Measurements from ENCODE around the gene DMRTC2.

The DMRTC2 gene

GRCh38 chr19:41862445-41862986 lies 17.7 kb downstream of the DMRTC2 start:
- TF ChIP-seq, protein P1, sequence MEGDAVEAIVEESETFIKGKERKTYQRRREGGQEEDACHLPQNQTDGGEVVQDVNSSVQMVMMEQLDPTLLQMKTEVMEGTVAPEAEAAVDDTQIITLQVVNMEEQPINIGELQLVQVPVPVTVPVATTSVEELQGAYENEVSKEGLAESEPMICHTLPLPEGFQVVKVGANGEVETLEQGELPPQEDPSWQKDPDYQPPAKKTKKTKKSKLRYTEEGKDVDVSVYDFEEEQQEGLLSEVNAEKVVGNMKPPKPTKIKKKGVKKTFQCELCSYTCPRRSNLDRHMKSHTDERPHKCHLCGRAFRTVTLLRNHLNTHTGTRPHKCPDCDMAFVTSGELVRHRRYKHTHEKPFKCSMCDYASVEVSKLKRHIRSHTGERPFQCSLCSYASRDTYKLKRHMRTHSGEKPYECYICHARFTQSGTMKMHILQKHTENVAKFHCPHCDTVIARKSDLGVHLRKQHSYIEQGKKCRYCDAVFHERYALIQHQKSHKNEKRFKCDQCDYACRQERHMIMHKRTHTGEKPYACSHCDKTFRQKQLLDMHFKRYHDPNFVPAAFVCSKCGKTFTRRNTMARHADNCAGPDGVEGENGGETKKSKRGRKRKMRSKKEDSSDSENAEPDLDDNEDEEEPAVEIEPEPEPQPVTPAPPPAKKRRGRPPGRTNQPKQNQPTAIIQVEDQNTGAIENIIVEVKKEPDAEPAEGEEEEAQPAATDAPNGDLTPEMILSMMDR (IDR thresholded peaks at IDR 0.05; ENCODE audit: low read depth, low read length): no peak
- no peak for DNase-seq (ENCODE audit: extremely low read depth, low read depth)

DNA sequence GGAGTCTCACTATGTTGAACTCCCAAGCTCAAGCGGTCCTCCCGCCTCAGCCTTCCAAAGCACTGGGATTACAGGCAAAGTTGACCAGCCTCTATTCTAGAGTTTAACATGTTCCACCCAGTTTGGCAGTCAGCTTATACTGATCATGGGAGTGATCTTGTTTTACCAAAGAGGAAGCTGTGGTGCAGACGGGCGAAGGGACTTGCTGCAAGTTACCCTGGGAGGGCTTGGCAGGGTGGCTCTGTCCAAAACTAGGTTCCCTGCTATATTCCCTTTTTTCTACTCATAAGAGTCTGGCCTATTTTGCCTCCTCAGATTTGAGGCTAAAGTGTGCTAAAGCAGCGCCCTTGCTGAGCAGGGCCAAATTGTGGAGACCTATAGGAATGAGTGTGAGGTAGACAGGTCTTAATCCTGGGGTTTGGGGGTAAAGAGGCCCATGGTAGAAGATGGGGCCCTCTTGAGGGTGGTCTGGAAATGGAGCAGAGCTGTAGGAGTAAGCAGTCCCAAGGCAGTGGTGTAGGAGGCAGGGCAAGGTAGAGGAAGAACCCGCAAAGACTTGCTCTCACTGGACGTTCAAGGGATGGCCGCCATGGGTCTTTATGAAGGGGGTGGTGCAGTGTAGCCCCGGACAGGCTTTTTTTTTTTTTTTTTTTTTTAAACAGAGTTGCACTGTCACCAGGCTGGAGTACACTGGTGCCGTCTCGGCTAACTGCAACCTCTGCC lies 18.5 kb downstream of the DMRTC2 start:
- no peak for DNase-seq (ENCODE audit: extremely low read depth, low read depth)
- TF ChIP-seq, protein P1 (IDR thresholded peaks at IDR 0.05; ENCODE audit: low read depth, low read length): no peak

GRCh38 chr19:41864374-41864773 lies 19.5 kb downstream of the DMRTC2 start:
- no peak for DNase-seq (ENCODE audit: extremely low read depth, low read depth)
- TF ChIP-seq, protein P1 (IDR thresholded peaks at IDR 0.05; ENCODE audit: low read depth, low read length): no peak

DNA sequence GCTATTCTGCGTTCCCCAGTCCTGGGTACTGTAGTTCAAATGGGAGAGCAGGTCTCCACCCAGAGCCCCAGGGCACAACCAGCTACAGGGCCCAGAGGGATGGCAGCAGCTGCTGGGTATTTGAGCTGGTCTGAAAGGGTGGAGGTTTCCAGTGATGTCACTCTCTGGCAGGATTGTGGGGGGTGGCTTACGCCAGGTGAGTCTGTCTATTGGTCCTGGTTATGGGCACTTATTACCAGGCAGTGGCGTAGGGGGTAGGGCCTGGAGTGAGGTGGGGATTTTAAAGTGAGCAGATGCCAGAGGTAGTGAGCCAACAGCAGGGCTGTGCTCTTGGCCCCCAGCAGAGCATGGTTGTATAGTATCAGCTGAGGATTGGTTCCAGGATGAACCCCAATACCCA lies 21.4 kb downstream of the DMRTC2 start:
- TF ChIP-seq, protein P1 (IDR thresholded peaks at IDR 0.05; ENCODE audit: low read depth, low read length): no peak
- DNase-seq (ENCODE audit: extremely low read depth, low read depth): no peak

GRCh38 chr19:41868120-41868988 lies 23.5 kb downstream of the DMRTC2 start:
- TF ChIP-seq, protein P1 (IDR thresholded peaks at IDR 0.05; ENCODE audit: low read depth, low read length): no peak
- DNase-seq (ENCODE audit: extremely low read depth, low read depth): no peak

DNA sequence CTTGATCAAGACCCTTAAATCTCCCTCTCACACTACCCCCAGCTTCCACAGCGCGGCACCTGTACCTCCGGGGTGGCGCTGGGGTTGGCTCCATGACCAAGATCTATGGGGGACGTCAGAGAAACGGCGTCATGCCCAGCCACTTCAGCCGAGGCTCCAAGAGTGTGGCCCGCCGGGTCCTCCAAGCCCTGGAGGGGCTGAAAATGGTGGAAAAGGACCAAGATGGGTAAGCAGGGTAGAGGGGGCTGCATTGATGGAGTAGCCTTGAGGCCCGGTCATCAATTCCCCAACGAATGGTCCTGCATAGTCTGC lies 24.1 kb downstream of the DMRTC2 start:
- no peak for DNase-seq (ENCODE audit: extremely low read depth, low read depth)
- TF ChIP-seq, protein P1 (IDR thresholded peaks at IDR 0.05; ENCODE audit: low read depth, low read length): no peak

All from AG09319 (cell line).